NCI-H2196 (cell line): Measurements from ENCODE around the gene NAT8.
"Not testable (repeated sequence)": the region's sequence is repeated elsewhere in the genome, so short reads cannot be mapped to it uniquely, and the experiment has no call there.

Experiments used
- DNase-seq: peaks from one replicate; lab custom pipeline; 2025; ENCODE audit not compliant: unreplicated experiment; lab: John Stamatoyannopoulos, UW

Gene NAT8

DNA sequence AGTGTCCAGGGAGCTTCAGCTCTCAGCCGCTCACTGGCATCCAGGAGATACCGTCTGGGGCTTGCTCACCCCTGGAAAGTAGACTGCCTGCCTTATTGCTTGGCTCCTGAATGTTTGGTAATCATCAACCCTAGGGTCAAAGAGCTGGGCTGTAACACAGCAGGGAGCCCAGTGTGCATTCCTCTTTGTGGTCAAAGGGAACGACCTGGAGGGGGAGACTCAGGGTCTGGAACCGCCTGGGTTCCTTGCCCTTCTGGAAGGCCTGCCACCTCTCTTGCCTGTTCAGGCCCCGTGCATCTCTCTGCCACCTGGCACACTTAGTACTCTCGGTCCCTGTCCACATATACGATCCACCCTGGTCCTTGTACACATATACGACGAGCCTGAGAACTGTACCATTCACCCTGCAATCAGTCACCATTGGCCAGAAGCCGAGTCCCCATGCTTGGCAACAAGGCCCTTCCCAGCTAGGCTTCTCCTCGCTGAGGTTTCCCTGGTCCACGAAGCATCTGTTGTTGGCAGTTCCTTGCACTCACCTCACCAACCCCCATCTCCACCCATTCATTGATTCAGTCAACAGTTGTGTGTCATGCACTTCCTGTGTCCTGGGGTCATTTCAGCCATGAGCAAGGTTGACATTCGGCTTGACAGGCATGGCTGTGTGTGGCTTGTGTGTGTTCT, at the start of gene NAT8:
NAT8 (minus strand) TSS at position 85 of the 681 bp plus-strand sequence. CDS start 794 bp downstream, outside the sequence.
- DNase-seq, result no peak

DNA sequence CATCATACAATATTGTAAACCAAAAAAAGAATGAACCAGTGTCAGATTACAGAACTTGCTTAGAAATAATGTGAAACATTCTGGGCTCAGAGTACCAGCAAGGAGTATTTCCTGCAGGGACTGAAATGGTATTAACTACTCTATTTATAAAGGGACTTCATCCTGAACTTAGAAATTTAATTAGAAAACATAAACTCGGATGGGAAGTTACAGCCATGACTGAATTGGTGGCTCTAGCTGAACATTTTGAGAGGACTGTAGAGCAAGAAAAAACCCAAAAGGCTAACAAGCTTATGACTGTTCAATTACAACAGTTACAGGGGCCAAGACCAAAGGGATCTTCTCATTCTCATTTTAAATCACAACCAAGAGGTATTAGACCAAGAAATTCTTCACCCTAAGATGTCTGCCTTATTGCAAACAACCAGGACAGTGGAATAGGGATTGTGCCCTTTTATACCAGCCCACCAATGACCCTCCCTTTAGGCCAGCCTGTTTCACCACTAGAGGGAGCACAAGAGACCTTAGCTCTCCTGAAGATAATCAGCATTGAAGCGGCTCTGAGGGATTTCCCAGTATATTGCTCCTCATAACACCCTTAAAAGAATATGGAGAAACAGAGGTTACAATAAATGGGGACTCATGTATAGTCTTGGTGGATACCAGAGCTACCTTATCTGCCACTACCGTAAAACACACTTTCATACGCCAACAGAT, 48.3 kb upstream of the NAT8 start:
- peak; percentile 7 for DNase-seq

- DNase-seq, result not testable (repeated sequence)
Measured at GRCh38 chr2:73688494-73688893, 46.3 kb upstream of the NAT8 start.

GRCh38 chr2:73685764-73686438, 43.7 kb upstream of the NAT8 start:
- DNase-seq, result no peak

DNA sequence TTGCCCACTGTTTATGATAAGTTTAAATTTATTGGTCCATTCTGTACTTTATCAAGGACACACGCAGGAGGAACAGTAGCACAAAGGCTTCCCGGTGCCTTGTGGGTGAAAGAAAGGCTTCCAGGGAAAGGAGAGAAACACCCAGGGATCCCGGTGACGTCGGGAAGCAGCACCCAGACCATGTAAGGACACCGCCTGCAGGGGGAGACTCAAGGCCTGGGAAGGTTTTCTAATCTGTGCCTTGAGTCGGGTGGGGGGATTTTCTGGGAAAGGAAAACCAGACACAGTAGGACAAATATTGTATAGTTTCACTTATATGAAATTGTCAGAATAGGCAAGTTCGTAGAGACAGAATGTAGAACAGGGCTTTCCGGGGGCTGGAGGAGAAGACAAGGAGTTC, 42.7 kb upstream of the NAT8 start:
- DNase-seq, result not testable (repeated sequence)

GRCh38 chr2:73684325-73684724, 42.1 kb upstream of the NAT8 start:
- DNase-seq, result not testable (repeated sequence)

- DNase-seq, result peak; percentile 1
Measured at GRCh38 chr2:73679951-73680571, 37.8 kb upstream of the NAT8 start.

DNA sequence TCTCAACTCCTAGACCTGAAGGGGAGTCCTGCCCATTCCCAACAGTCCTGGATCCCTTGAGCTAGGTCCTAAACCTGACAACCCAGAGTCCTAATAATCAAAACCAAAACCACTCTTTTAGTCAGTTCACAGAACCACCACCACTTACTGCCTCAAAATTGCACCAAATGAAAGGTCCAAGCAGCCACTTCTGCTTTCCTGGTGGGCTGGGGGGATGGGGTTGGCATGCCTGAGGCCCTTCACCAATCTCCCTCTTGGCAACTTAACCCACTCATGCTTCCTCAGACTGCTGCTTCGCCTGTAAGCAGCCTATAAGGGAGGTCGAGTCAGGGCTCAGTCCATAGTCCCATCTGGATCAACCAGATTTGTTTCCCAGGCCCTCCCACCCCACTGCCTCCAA, 37.0 kb upstream of the NAT8 start:
- DNase-seq, result not testable (repeated sequence)

GRCh38 chr2:73678008-73678407, 35.8 kb upstream of the NAT8 start:
- not testable (repeated sequence) for DNase-seq

DNA sequence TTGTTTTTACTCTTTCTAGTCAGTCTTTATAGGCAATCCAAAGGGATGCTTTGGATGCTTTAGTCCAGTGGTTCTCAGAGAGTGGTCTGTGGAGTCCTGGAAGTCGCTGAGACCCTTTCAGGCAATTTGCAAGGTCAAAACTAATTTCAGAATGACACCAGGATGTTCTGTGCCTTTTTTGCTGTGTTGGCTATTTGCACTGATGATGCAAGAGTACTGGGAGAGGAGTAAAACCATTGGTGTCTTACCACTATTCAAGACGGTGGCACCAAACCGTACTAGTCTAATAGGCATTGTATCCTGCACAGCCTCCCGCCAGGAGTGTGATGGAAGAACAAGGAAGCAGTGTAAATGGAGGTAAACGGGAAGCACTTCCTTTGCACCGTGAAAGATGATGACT, 34.0 kb upstream of the NAT8 start:
- DNase-seq, result not testable (repeated sequence)

DNA sequence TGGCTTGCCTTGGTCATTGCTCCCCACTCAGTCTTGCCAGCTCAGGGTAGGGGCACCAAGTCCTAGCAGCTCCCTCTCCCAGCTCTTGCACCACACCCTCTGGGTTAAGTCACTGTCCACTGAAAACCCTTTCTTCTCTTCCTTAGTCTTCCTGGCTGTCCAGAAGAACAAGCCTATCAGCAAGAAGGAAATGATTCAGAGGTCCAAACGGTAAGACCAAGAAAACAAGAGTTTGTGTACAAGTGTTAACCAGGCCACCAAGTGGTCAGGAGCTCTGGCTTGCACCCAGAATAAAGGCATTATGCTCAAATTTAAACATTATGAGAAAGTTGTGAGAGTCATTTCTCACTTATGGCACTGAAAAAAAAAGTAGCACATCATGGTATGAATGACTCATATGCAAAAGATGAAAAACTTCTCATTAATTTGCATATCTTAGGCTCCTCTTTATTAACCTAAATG, 32.5 kb upstream of the NAT8 start:
- not testable (repeated sequence) for DNase-seq

GRCh38 chr2:73669976-73670375, 27.8 kb upstream of the NAT8 start:
- not testable (repeated sequence) for DNase-seq

DNA sequence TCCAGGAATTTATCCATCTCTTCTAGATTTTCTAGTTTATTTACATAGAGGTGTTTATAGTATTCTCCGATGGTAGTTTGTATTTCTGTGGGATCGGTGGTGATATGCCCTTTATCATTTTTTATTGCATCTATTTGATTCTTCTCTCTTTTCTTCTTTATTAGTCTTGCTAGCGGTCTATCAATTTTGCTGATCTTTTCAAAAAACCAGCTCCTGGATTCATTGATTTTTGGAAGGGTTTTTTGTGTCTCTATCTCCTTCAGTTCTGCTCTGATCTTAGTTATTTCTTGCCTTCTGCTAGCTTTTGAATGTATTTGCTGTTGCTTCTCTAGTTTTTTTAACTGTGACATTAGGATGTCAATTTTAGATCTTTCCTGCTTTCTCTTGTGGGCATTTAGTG, 25.0 kb upstream of the NAT8 start:
- DNase-seq, result not testable (repeated sequence)

DNA sequence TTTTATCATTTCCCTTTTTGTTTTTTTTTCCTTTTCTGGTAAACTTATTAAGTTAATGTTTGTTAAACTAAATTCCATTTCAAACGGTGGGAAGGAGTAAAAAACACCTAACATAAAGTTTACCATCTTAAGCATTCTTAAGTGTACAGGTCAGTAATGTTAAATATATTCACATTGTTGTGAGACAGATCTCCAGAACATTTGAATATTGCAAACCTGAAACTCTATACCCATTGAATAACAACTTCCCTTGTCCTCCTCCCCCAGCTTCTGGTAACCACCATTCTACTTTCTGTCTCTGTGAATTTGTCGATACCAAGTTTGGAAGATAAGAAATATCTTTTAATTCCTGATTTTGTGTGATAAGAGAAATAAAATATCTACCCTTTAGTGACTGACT, 12.0 kb upstream of the NAT8 start:
- DNase-seq, result no peak

DNA sequence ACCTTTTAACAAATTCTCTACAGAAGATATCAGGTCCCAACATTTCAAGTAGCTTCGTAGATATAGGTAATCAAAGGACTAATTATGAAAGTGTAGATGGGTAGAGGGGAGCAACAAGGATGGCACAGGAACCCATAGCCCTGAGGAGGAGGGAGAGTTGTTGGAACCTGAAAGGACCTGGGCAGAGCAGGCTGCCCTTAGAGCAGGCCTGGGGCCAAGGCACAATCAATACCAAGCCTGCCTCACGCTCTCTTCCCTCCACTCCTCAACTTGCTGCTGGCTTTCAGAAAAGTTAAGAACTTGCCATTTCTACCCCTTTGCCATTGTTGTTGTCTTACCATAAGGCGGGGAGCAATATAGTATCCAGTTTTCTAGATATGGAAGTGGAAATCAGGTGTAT, 10.1 kb upstream of the NAT8 start:
- no peak for DNase-seq

DNA sequence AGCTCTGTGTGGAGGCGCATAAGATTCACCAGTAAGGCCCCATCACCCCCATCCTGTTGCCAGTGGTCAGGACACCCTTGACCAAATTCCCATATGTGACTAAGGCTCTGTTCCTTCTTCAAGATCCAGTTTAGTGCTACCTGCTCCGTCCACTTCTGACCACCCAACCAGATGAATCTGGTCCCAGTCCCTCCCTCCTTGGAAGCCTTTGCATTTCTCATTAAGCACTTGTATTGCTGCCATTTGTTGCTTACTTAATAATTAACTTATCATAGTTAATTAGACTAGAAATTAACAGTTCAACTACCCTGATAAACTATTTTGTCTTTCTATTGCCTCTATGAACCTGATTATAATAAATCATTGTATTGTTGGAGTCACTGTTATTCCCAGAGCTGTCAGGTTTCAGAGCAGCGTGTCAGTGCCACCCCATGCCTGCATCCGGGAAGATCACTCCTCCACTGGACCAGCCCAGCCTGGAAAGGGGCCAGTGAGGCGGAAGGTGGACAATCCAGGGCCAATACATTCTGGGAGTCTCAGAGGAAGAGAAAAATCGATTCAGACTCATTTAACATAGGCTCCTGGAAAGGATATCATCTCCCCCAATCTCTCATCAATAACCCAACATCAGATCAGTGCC, 9.5 kb upstream of the NAT8 start:
- DNase-seq, result no peak

- not testable (repeated sequence) for DNase-seq
Measured at GRCh38 chr2:73647690-73648089, 5.5 kb upstream of the NAT8 start.

DNA sequence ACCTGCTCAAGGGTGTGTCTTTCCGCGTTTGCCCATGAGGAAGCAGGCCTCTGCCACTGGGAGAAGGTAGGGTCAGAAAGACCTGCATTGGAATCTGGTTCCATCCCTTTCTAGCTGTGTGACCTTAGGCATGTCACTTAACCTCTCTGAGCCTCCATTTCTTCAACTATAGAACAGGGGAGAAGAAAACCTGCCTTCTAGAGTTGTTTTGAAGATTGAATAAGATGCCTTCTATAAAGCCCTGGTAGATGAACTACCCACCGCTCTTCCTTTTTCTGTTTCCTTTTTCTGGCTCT, 507 bp downstream of the NAT8 start:
- no peak for DNase-seq

DNA sequence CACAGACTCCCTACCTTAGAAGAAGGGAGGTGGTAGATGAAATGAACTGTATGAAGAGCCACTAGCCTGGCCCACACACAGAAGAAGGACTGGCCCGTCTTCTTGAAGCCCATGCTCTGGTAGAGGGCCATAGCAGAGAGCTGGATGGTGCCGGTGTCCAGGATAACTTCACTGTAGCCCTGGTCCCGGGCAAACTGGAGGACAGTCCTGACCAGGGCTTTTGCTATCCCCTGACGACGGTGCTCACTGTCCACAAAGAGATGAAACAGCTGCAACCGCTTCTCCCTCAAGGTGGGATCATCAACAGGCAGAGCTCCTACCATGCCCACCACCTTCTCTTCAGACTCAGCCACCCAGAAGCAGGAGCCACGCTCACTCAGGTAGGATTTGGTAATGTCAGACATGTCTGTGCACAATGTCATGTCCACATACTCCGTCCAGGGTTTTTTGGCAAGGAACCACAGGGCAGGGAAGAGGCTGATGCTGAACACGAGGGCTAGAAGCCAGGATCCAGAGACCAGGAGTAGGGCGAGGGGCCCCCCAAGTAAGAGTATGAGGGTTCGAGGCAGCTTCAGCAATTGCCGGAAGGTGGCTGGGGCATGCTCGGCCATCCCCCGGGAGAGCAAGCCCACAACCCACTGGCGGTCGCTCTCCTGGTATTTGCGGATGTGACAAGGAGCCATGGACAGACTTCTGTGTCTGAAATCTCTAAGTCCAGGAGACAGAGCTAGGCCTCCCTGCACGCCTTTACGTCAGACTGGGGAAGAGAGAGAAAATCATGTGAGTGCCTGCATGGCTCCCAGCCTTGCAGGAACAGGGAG, 1.1 kb downstream of the NAT8 start:
- DNase-seq, result no peak

- no peak for DNase-seq
Measured at GRCh38 chr2:73640511-73640911, 1.7 kb downstream of the NAT8 start.
